Measurements from ENCODE around the gene TNFRSF1B.
A peak's percentile ranks its signal among the peaks of the same experiment; 100 is the strongest.

The TNFRSF1B gene

GRCh38 chr1:12230549-12231275, 63.9 kb downstream of the TNFRSF1B start:
- in situ Hi-C loops (cut with HindIII; ENCODE audit: low sequenced_read_pairs): no loop called here
- peak overlapping the region; percentile 95 for H3K4me3 ChIP-seq (ENCODE audit: low read depth, low read length)
- DNase-seq (ENCODE audit: low read depth, low spot score): no peak
- TF ChIP-seq CTCF (IDR thresholded peaks at IDR 0.05; ENCODE audit: low read depth, low read length): no peak

- peak overlapping the region; percentile 95 for H3K4me3 ChIP-seq (ENCODE audit: low read depth, low read length)
- no peak for DNase-seq (ENCODE audit: low read depth, low spot score)
- in situ Hi-C loops (cut with HindIII; ENCODE audit: low sequenced_read_pairs): no loop called here
- no peak for TF ChIP-seq CTCF (IDR thresholded peaks at IDR 0.05; ENCODE audit: low read depth, low read length)
Measured at GRCh38 chr1:12231276-12231595, 64.4 kb downstream of the TNFRSF1B start.

- DNase-seq (ENCODE audit: low read depth, low spot score): no peak
- in situ Hi-C loops (cut with HindIII; ENCODE audit: low sequenced_read_pairs): no loop called here
- no peak for TF ChIP-seq CTCF (IDR thresholded peaks at IDR 0.05; ENCODE audit: low read depth, low read length)
- H3K4me3 ChIP-seq (ENCODE audit: low read depth, low read length): no peak overlapping the region
Measured at GRCh38 chr1:12232221-12232620, 65.4 kb downstream of the TNFRSF1B start.

- H3K4me3 ChIP-seq (ENCODE audit: low read depth, low read length): no peak overlapping the region
- peak; percentile 45 for TF ChIP-seq CTCF (IDR thresholded peaks at IDR 0.05; ENCODE audit: low read depth, low read length)
- no peak for DNase-seq (ENCODE audit: low read depth, low spot score)
- in situ Hi-C loops (cut with HindIII; ENCODE audit: low sequenced_read_pairs): no loop called here
Measured at GRCh38 chr1:12244078-12244477, 77.3 kb downstream of the TNFRSF1B start.

- DNase-seq (ENCODE audit: low read depth, low spot score): no peak
- TF ChIP-seq CTCF (IDR thresholded peaks at IDR 0.05; ENCODE audit: low read depth, low read length): no peak
- no peak overlapping the region for H3K4me3 ChIP-seq (ENCODE audit: low read depth, low read length)
- in situ Hi-C loops (cut with HindIII; ENCODE audit: low sequenced_read_pairs): no loop called here
Measured at GRCh38 chr1:12244585-12244984, 77.8 kb downstream of the TNFRSF1B start.

- DNase-seq (ENCODE audit: low read depth, low spot score): no peak
- TF ChIP-seq CTCF (IDR thresholded peaks at IDR 0.05; ENCODE audit: low read depth, low read length): no peak
- H3K4me3 ChIP-seq (ENCODE audit: low read depth, low read length): no peak overlapping the region
- in situ Hi-C loops (cut with HindIII; ENCODE audit: low sequenced_read_pairs): no loop called here
Measured at GRCh38 chr1:12245116-12245515, 78.3 kb downstream of the TNFRSF1B start.

All from astrocyte of the spinal cord (primary cell).